Stimulated activated CD4-positive, alpha-beta T cell treated with anti-CD3 and anti-CD28 coated beads, Interleukin-4, amount 100 ng/mL, for 4 hours (primary cell): ENCODE measurements around the gene NDUFA5.
"Not testable (repeated sequence)": the region's sequence is repeated elsewhere in the genome, so short reads cannot be mapped to it uniquely, and the experiment has no call there.

Experiments used
- DNase-seq, 2 experiments: peaks; one replicate each; pipeline ENCODE4 v3.0.0-alpha.2; 2020

The NDUFA5 gene

GRCh38 chr7:123555484-123555883, 2.1 kb downstream of the NDUFA5 start:
- no peak for DNase-seq

DNA sequence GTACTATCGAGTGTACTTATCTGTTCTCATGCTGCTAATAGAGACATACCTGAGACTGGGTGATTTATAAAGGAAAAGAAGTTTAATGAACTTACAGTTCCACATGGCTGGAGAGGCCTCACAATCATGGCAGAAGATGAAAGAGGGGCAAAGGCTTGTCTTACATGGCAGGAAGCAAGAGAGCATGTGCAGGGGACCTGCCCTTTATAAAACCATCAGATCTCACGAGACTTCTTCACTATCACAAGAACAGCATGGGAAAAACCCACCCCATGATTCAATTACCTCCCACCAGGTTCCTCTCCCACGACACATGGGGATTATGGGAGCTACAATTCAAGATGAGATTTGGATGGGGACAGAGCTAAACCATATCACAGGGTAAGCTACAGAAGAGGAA, 4.5 kb downstream of the NDUFA5 start:
- no peak for DNase-seq

- DNase-seq, result no peak
Observed at GRCh38 chr7:123552641-123553040, 5.0 kb downstream of the NDUFA5 start.

DNA sequence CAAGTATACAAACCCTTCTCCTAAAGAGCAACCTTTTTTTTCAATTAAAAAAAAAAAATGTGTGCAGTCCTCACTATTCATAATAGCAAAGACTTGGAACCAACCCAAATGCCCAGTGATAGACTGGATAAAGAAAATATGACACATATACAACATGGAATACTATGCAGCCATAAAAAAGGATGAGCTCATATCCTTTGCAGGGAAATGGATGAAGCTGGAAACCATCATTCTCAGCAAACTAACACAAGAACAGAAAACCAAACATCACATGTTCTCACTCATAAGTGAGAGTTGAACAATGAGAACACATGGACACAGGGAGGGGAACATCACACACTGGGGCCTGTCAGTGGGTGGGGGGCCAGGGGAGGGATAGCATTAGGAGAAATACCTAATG, 5.5 kb downstream of the NDUFA5 start:
- not testable (repeated sequence) for DNase-seq

GRCh38 chr7:123548406-123548805, 9.2 kb downstream of the NDUFA5 start:
- DNase-seq, result no peak

- no peak for DNase-seq
Observed at GRCh38 chr7:123539871-123540270, 17.7 kb downstream of the NDUFA5 start.

DNA sequence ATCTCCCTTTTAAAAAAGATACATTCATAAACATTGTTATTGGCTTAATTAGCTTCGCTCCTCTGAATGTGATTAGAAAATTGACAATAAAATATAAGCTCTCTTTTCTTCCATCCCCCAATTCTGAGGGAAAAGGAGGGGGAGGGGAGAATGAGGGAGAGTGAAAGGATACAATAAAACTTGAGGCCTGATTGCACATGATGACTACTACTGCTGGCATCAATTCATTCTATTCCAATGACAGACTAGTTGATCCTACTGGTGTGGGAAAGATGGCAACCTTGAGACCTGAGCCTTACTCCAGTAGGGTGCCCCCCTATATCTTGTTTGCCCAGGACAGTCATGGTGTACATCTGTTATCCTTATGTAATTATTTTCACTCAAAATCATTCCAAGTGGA, 18.7 kb downstream of the NDUFA5 start:
- no peak for DNase-seq

DNA sequence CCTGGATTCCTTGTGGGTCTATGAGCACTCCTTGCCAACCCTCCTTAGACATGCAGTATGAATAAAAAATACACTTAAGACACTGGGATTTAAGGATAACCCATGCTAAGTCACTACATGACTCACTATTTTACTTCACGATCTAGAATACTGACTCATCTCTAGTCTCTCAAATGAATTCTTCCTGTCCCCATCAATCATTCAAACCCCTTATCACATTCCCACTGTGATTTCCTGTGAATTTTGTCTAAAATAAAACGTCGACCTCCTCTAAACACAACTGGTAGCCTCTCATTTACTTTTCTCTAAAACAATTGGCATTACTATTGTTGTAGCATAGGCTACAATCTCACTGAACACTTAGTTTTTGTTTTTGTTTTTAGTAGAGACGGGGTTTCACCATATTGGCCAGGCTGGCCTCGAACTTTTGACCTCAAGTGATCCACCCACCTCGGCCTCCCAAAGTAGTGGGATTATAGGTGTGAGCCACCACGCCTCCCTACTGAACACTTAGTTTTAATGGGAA, 19.4 kb downstream of the NDUFA5 start:
- DNase-seq, result no peak

DNA sequence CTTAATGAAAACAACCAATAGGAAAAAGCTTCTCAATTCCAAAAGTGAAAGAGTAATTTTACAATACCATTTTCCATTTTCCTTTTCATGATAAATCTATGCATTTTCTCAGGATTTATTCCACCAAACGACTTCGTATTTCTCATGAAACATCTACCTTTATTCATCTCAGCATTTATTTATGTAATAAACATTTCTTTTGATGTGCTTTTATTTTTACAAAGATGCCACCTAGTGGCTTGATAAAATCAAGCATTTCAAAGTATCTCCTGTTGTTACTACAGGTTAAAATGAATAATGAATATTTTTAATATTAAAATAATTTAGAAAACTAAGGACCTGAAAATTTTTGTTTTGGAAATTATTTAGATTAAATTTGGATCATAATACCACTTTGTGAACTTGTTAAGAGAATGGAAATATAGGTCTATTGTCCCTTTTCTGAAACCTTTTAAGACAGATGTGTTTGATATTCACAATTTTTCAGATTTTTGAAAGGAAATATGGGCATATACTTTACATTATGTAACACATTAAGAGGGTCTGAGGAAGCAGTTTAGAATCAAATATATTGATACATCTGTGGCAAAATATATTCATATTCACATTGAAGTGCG, 20.5 kb downstream of the NDUFA5 start:
- no peak for DNase-seq

GRCh38 chr7:123535517-123535916, 22.1 kb downstream of the NDUFA5 start:
- no peak for DNase-seq

DNA sequence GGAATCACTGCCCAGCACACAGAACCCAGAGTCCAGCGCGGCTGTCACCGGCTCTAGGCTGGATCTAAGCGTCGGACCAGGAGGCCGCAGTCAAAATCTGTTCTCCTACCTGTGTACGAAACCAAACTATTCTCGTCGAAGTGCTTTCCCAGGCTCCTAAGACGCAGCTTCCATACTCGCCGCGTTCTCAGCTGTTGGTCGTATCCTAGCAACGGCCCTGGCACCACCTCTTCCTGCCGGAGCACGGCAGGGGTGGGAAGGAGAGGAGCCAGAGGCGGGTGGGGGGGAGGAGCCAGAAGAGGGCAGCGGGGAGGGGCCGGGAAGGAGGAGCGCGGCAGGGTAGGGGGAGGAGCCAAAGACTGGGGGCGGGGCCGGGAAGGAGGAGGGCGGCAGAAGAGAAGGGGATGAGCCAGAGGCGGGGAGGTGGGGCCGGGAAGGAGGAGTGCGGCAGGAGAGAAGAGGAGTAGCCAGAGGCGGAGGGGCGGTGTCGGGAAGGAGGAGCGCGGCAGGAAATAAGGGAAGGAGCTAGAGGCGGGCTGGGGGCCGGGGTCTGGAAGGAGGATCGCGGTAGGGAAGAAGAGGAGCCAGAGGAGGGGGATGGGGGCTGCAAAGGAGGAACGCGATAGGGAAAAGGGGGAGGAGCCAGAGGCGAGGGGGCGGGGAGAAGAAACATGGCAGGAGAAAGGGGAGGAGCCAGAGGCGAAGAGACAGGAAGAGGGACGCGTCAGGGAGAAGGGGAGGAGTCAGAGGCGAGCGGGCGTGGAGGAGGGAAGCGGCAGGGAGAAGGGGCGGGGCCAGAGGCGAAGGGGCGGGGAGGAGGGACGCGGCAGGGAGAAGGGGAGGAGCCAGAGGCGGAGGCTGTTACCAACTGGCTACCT, 23.0 kb downstream of the NDUFA5 start, which contains the start of gene IQUB:
Gene IQUB (minus strand): TSS at position 213 of the 878 bp plus-strand sequence. CDS start 22,255 bp downstream, outside the sequence.
- DNase-seq, result peak; percentile 94 to 97

- DNase-seq, result peak in 1 of 2 experiments; percentile 2
Observed at GRCh38 chr7:123533929-123534382, 23.7 kb downstream of the NDUFA5 start.

DNA sequence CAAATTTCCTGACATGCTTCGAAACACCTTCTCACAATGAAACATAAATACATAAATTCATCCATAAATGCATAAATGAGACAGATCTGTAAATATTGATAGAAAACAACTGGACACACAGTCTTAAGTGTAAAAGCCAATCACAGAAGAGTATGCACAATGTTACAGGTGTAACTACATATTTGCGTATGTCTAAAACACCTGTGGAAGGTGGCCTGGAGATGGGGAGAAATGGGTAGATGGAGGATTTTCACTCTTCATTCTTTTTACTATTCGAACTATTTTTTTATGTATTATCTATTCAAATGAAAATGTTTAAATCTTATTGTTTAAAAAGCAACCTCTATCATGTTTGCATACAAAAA, 24.1 kb downstream of the NDUFA5 start:
- no peak for DNase-seq

GRCh38 chr7:123532788-123533552, 24.6 kb downstream of the NDUFA5 start:
- peak; percentile 12 to 14 for DNase-seq

GRCh38 chr7:123532343-123532742, 25.3 kb downstream of the NDUFA5 start:
- not testable (repeated sequence) for DNase-seq

DNA sequence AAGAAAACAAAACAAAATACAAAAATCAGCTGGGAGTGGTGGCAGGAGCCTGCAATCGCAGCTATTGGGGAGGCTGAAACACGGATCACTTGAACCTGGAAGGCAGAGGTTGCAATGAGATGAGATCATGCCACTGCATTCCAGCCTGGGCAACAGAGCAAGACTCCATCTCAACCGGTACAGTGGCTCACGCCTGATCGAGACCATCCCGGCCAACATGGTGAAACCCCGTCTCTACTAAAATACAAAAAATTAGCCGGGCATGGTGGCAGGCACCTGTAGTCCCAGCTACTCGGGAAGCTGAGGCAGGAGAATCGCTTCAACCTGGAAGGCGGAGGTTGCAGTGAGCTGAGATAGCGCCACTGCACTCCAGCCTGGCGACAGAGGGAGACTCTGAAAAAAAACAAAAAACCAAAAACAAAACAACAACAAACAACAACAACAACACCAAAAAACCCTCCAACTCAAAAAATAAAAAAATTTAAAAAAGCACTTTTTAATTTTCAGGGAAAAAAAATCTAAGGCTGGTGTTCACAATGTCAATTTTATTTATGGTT, 27.5 kb downstream of the NDUFA5 start:
- not testable (repeated sequence) for DNase-seq

GRCh38 chr7:123528265-123528664, 29.4 kb downstream of the NDUFA5 start:
- DNase-seq, result no peak

- DNase-seq, result not testable (repeated sequence)
Observed at GRCh38 chr7:123527712-123528225, 29.8 kb downstream of the NDUFA5 start.

DNA sequence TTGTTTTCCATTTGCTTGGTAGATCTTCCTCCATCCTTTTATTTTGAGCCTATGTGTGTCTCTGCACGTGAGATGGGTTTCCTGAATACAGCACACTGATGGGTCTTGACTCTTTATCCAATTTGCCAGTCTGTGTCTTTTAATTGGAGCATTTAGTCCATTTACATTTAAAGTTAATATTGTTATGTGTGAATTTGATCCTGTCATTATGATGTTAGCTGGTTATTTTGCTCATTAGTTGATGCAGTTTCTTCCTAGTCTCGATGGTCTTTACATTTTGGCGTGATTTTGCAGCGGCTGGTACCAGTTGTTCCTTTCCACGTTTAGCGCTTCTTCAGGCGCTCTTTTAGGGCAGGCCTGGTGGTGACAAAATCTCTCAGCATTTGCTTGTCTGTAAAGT, 31.1 kb downstream of the NDUFA5 start:
- not testable (repeated sequence) for DNase-seq

DNA sequence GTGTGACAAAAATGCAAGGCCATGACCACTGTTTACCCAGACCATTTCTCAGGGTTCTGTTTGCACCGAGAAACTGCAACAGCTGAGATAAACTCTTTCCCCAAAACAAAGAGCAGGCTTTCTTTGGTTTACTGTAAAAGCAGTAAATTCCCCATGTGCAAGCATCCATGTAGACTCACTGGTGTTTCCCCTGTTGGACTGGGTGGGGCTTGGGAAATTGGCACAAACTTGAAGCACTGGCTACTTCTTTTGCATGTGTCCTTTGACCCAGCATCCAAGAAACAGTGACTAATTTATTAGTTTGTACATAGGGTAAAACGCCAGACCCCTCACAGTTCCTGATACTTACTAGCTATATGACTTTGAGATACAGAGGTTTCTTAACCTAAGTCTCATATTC, 35.6 kb downstream of the NDUFA5 start:
- DNase-seq, result no peak

DNA sequence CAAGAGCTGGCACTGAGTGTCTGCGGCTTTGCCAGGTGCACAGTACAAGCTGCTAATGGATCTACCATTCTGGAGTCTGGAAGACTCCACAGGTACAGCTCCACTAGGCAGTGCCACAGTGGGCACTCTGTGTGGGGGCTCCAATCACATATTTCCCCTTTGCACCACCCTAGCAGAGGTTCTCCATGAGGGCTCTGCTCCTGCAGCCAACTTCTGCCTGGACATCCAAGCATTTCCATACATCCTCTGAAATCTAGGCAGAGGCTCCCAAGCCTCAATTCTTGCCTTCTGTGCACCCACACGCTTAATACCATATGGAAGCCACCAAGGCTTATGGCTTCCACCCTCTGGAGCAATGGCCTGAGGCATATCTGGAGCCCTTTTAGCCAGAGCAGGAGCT, 52.4 kb downstream of the NDUFA5 start:
- DNase-seq, result no peak

- no peak for DNase-seq
Observed at GRCh38 chr7:123502201-123502600, 55.4 kb downstream of the NDUFA5 start.
